HEK293 (cell line): Measurements from ENCODE around the gene MBNL2.

Experiments
- KLF16 ChIP-seq: fragments of 450-650 bp; formaldehyde crosslinking; IDR thresholded peaks from 2 replicates; pipeline ENCODE4 v1.5.1; 2017; ENCODE audit warnings: missing biosample characterization, missing genetic modification characterization
- YY1 ChIP-seq: fragments of 450-650 bp; formaldehyde crosslinking; IDR thresholded peaks from 2 replicates; pipeline ENCODE4 v1.5.1; 2018; ENCODE audit warnings: missing biosample characterization, missing genetic modification characterization
- ZBTB17 ChIP-seq: fragments of 450-650 bp; formaldehyde crosslinking; IDR thresholded peaks from 2 replicates; pipeline ENCODE4 v1.5.1; 2016; ENCODE audit warnings: missing biosample characterization, missing genetic modification characterization
- ZFP41 ChIP-seq: fragments of 450-650 bp; formaldehyde crosslinking; IDR thresholded peaks from 2 replicates; pipeline ENCODE4 v1.5.1; 2016; ENCODE audit warnings: missing biosample characterization, missing genetic modification characterization, borderline replicate concordance
- ZNF114 ChIP-seq: fragments of 450-650 bp; formaldehyde crosslinking; IDR thresholded peaks from 2 replicates; pipeline ENCODE4 v1.5.0; 2017; ENCODE audit warnings: missing biosample characterization, missing genetic modification characterization
- ZNF423 ChIP-seq: fragments of 450-650 bp; formaldehyde crosslinking; IDR thresholded peaks from 2 replicates; pipeline ENCODE4 v1.5.1; 2016; ENCODE audit warnings: missing biosample characterization, missing genetic modification characterization
- ZNF596 ChIP-seq: fragments of 450-650 bp; IDR thresholded peaks from 2 replicates; pipeline ENCODE4 v1.5.0; 2018; ENCODE audit warnings: missing biosample characterization, mild to moderate bottlenecking, missing genetic modification characterization, moderate library complexity
- ZNF677 ChIP-seq: fragments of 450-650 bp; IDR thresholded peaks from 2 replicates; pipeline ENCODE4 v1.5.0; 2018; ENCODE audit warnings: missing biosample characterization, mild to moderate bottlenecking, missing genetic modification characterization, moderate library complexity
- ZNF776 ChIP-seq: fragments of 450-650 bp; formaldehyde crosslinking; IDR thresholded peaks from 2 replicates; pipeline ENCODE4 v1.5.0; 2017; ENCODE audit warnings: missing biosample characterization, missing genetic modification characterization, borderline replicate concordance
- TF ChIP-seq, protein P1 (sequence below): fragments of 450-650 bp; formaldehyde crosslinking; IDR thresholded peaks from 2 replicates; pipeline ENCODE4 v1.5.1; 2016; ENCODE audit warnings: missing biosample characterization, missing genetic modification characterization
- TF ChIP-seq, protein P2 (sequence below): fragments of 450-650 bp; formaldehyde crosslinking; IDR thresholded peaks from 2 replicates; pipeline ENCODE4 v1.5.1; 2016; ENCODE audit warnings: missing biosample characterization, missing genetic modification characterization
- TF ChIP-seq, protein P3 (sequence below): fragments of 450-650 bp; formaldehyde crosslinking; IDR thresholded peaks from 2 replicates; pipeline ENCODE4 v1.5.1; 2016; ENCODE audit warnings: missing biosample characterization, missing genetic modification characterization

- TF ChIP-seq ZNF776 (tag by site-specific recombination) (no peak), ZNF596 (tag by site-specific recombination) (no peak), ZNF677 (no peak), ZFP41 (no peak), KLF16 (no peak), ZNF114 (no peak), YY1 (no peak), ZBTB17 (tag by site-specific recombination) (no peak), ZNF423 (tag by site-specific recombination) (no peak)
- TF ChIP-seq, protein P1, sequence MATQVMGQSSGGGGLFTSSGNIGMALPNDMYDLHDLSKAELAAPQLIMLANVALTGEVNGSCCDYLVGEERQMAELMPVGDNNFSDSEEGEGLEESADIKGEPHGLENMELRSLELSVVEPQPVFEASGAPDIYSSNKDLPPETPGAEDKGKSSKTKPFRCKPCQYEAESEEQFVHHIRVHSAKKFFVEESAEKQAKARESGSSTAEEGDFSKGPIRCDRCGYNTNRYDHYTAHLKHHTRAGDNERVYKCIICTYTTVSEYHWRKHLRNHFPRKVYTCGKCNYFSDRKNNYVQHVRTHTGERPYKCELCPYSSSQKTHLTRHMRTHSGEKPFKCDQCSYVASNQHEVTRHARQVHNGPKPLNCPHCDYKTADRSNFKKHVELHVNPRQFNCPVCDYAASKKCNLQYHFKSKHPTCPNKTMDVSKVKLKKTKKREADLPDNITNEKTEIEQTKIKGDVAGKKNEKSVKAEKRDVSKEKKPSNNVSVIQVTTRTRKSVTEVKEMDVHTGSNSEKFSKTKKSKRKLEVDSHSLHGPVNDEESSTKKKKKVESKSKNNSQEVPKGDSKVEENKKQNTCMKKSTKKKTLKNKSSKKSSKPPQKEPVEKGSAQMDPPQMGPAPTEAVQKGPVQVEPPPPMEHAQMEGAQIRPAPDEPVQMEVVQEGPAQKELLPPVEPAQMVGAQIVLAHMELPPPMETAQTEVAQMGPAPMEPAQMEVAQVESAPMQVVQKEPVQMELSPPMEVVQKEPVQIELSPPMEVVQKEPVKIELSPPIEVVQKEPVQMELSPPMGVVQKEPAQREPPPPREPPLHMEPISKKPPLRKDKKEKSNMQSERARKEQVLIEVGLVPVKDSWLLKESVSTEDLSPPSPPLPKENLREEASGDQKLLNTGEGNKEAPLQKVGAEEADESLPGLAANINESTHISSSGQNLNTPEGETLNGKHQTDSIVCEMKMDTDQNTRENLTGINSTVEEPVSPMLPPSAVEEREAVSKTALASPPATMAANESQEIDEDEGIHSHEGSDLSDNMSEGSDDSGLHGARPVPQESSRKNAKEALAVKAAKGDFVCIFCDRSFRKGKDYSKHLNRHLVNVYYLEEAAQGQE: no peak
- TF ChIP-seq, protein P2, sequence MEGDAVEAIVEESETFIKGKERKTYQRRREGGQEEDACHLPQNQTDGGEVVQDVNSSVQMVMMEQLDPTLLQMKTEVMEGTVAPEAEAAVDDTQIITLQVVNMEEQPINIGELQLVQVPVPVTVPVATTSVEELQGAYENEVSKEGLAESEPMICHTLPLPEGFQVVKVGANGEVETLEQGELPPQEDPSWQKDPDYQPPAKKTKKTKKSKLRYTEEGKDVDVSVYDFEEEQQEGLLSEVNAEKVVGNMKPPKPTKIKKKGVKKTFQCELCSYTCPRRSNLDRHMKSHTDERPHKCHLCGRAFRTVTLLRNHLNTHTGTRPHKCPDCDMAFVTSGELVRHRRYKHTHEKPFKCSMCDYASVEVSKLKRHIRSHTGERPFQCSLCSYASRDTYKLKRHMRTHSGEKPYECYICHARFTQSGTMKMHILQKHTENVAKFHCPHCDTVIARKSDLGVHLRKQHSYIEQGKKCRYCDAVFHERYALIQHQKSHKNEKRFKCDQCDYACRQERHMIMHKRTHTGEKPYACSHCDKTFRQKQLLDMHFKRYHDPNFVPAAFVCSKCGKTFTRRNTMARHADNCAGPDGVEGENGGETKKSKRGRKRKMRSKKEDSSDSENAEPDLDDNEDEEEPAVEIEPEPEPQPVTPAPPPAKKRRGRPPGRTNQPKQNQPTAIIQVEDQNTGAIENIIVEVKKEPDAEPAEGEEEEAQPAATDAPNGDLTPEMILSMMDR: no peak
- TF ChIP-seq, protein P3, sequence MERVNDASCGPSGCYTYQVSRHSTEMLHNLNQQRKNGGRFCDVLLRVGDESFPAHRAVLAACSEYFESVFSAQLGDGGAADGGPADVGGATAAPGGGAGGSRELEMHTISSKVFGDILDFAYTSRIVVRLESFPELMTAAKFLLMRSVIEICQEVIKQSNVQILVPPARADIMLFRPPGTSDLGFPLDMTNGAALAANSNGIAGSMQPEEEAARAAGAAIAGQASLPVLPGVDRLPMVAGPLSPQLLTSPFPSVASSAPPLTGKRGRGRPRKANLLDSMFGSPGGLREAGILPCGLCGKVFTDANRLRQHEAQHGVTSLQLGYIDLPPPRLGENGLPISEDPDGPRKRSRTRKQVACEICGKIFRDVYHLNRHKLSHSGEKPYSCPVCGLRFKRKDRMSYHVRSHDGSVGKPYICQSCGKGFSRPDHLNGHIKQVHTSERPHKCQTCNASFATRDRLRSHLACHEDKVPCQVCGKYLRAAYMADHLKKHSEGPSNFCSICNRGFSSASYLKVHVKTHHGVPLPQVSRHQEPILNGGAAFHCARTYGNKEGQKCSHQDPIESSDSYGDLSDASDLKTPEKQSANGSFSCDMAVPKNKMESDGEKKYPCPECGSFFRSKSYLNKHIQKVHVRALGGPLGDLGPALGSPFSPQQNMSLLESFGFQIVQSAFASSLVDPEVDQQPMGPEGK (tag by site-specific recombination): no peak
Measured at GRCh38 chr13:97223037-97223710, 1.0 kb downstream of the MBNL2 start.
